ENCODE measurements around the gene WNT9B. TPM values are rescaled to one million over a fixed set of nuclear protein-coding genes. Genes with fewer than 3 reads are reported as not detected.

The WNT9B gene, protein sequence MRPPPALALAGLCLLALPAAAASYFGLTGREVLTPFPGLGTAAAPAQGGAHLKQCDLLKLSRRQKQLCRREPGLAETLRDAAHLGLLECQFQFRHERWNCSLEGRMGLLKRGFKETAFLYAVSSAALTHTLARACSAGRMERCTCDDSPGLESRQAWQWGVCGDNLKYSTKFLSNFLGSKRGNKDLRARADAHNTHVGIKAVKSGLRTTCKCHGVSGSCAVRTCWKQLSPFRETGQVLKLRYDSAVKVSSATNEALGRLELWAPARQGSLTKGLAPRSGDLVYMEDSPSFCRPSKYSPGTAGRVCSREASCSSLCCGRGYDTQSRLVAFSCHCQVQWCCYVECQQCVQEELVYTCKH
- total RNA-seq, result 0.42 TPM
- long read RNA-seq, result 0 reads

DNA sequence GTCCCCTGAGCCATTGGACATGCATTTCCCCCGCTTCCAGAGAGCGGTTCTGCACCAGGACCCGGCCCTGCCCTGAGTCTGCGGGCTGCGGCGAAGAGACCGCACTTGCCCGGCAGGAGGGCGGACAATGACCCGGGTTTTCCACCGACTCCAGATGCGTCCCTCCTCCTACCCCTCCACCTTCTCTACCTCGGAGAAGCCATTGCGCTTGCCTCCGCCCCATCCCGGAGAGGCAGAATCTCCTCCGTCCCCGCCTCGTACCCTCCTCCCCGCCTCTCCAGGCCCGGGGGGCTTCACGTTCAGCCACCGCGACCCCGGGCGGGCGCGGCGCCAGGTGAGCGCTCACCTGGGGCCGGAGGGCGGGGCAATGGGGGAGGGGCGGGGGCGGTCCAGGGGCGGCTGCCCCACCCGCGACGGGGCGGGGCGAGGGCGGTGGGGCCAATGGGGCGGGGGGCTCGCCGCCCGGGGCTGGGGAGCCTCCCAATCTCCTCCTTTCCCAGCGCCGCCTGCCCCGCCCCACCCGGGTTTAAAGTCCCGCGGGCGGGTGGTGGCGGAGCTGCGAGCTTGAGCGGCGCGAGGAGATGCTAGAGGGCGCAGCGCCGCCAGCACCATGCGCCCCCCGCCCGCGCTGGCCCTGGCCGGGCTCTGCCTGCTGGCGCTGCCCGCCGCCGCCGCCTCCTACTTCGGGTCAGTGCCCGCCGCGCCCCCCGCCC, at the start of gene WNT9B:
Gene WNT9B (plus strand): TSS at position 555 of the 713 bp plus-strand sequence. CDS start 56 bp downstream, at position 611.
- intact Hi-C loops (cut with micrococcal nuclease), result no loop called here
- DNase-seq (peak; percentile 38), ATAC-seq (peak; percentile 60)

DNA sequence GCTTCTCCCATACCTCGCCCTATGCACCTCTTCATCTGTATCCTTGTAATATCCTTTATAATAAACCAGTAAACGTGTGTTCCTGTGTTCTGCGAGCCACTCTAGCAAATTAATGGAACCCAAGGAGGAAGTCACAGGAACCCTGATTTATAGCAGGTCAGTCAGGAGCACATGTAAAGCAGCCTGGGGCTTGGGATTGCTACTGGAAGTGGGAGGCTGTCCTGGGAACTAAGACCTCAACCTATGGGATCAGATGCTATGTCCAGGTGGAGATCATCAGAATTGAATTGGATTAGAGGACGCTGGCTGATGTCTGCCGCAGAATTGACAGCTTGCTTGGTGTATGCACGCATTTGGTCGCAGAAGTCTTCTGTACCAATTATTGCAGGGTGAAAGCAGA, 48.6 kb upstream of the WNT9B start:
- intact Hi-C loops (cut with micrococcal nuclease), result no loop called here
- DNase-seq, result no peak
- no peak for ATAC-seq

DNA sequence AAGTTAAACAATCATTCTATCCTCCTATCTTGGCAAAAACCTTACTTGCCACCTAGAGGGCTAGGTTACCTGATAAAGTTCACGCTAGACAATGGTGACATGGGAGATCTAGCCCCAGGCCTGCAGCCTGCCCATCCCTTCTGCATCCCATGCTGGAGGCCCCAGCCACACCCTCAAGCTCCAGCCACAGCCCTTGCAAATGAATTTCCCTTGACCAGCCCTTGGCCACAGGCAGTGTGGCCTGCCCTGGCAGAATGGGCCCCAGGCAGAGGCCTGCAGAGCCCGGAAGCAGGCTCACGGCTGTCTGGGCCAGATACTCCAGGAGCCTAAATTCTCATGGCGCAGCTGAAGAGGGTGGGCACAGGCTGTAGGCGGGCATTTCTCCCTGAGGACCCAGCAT, 47.8 kb upstream of the WNT9B start:
- ATAC-seq, result no peak
- intact Hi-C loops (cut with micrococcal nuclease), result no loop called here

DNA sequence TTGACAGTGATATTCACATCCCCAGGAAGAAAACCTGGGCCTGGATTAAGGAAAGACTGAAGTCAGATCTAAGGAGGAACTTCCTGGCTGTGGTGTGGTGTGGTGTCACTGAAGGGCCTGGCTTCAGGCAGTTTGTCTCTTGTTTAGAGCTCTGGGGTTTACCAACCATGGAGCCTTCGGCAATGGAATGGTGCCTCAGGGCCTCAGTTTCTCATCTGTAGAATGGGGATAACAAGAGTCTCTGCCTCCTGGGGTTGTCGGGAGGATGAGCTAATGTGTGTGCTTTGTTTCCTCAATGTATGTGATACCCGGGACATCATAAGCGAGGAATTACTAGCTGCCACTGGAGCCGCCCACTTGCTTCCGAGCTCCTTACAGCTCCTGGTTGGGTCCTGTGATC, 45.6 kb upstream of the WNT9B start:
- intact Hi-C loops (cut with micrococcal nuclease), result no loop called here
- DNase-seq (no peak), ATAC-seq (no peak)

More for the DNA sequence above, 47.8 kb upstream of the WNT9B start:
- DNase-seq, result no peak

DNA sequence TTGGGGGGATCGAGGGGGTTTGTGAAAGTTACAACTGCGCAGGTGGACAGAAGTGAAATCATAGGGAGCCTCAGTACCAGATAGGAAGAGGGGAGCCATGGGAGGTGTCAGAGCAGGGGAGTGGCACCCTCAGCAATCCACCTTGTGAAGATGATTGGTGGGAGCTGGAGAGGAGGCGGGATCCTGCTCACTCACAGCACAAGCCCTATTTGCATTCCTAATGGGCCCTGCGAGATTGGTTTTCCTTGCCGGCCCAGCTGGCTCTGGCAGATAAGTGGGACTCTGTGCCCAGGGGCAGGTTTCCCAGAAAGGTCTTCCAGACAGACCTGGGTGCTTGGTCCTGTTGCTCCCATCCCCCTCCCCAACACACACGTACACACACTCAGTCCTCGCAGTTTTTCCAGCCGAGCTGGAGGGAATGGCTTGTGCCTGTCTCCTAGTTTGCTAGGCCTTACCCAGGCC, 42.2 kb upstream of the WNT9B start:
- ATAC-seq (no peak), DNase-seq (no peak)
- intact Hi-C loops (cut with micrococcal nuclease), result no loop called here

DNA sequence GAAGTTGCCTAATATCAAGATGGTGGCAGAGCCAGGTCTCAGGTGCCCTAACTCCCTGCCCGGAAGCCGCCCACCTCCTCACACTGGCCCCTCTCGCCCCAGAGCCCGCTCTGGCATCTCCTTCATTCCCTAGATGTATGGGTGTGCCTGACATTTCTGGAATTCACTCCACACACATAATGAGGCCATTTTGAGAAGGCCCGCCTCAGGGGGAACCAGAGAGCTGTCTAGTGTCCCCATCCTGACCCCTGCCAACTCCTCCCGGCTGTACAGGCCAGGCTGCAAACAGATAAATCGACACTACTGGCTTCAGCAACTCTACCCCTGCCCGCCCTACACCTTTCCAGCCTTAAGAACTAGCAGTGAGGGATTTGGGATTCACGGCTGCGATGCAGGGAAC, 40.5 kb upstream of the WNT9B start:
- intact Hi-C loops (cut with micrococcal nuclease), result no loop called here
- DNase-seq, result no peak
- ATAC-seq, result no peak

DNA sequence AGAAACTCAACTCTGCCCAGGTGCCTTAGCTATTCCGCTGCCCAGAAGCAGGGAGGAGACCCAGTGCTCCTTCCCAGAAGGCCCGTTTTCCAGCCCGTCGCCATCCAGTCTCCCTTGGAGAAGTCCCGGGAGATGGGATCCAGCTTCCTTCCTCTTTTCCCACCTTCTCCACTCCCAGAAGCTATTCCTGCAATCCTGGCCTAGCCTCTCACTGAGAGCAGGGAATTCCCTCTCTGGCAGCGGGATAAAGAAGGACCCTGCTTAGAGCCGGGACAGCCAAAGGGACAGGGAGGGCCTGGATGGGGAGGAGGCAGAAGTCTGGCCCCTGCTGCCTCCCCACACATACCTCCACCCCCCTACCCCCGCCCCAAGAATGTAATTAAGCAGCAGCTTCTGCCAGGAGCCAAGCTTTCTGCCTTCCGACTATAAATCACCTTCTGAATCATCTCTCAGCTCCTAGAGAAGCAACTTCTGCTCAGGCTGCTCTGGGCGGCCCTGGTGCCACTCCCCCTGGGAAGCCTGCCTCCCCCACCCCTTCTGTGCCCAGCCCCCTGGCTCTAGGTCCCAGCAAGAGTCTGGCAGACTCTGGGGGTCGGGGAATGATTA, 39.3 kb upstream of the WNT9B start:
- DNase-seq (no peak), ATAC-seq (no peak)
- intact Hi-C loops (cut with micrococcal nuclease), result no loop called here

DNA sequence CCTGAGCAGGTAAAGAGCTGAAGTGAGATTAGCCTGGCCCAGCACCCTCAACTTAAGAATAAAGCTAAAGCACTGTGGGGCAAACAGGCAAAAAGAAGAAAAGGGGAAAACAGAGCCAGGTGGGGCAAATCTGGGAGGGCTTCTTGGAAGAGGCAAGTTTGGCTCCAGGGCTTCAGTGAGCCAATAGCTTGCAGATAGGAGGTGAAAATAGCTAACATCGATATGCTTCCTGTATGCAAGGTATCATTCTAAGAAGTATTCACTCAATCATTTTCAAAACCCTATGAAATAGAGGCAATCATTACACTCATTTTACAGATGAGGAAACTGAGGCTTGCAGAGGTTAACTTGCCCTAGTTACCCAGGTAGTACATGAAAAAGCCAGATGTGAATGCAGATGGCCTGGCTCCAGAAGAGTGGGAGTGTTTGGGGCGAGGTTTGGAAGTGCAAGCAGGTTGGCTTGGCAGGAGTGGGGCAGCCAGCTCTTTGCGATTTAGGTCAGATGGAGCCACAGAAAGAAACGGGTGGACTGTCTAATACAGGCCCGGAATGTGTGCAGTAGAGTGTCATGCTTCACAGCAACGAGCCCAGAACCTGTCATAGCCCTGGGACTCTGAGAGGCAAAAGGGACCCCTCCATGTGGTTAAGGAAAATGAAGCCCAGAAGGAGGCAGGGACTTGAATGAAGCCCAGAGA, 38.6 kb upstream of the WNT9B start:
- intact Hi-C loops (cut with micrococcal nuclease), result no loop called here
- ATAC-seq, result no peak
- DNase-seq, result no peak

DNA sequence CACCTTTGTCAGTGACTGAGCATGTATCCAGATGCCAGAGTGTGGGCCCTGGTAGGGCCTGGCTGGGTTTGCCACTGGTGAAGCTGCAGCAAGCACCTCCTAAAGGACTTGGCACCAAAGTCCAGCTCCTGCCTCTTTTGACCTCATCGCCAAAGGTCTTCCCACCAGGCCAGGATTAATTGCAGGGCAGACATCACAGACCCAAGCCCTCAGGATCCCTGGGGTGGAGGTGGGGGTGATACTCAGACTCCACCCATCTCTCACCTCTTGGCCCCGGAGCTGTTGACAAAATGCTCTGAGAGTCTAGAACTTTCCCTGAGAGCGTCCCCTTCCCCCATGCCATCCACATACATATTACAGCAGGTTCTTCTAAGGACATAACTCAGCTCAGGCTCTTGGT, 37.5 kb upstream of the WNT9B start:
- ATAC-seq, result no peak
- no peak for DNase-seq
- intact Hi-C loops (cut with micrococcal nuclease), result no loop called here

DNA sequence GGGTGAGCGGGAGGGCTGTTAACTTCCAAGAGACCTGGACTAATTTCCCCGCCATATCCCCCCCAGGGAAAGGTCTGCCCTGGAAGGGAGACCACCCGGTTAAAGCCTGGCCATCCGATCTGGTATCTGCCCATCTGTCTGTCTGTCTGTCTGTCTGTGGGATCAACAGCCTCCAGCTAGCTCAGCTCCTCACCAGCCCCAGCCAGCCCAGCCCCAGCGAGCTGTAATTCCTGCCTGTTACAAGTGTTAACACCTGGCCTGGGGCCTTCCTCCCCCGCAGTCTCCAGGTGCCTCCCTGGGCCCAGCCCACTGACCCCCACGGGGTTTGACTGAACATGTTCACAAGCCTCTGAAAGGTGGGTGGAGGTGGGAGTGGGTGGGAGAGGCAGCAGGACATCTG, 36.9 kb upstream of the WNT9B start:
- DNase-seq (no peak), ATAC-seq (no peak)
- intact Hi-C loops (cut with micrococcal nuclease), result no loop called here

DNA sequence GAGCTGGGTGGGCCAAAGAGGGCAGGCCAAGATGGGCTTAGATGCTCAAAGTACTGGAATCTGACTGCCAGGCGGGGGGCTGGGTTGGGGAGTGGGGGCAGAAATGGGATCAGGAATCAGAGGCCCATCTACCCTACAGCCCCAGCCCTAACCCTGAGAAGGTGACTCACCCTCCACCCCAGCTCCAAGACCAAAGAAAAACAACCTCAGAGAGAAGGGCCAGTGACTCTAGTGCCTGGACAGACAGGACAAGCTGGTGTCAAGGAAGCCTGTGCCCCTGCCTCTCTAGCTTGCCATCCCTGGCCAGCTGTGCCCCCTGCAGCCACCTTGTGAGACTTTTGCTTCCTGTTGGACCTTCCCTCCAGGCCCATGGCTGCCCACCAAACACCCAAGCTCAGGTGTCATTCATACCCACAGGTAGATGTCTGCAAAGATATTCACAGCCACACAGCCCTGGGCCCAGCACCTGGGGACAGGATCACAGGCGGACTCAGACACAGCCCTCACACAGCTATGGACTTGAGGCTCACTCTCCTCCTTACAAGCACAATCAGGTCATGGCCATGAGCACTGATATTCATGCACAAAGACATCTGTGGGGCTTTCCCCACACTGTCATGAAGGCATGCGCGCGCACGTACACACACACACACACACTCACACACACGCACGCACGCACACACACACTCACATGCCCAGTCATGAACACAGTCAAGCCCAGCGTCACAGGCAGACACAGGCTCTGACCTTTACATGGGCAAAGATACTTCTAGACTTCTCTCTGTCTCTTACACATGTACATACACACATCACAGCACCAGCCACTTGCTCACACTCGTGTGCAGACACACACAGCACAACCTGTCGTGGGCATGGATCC, 35.7 kb upstream of the WNT9B start:
- intact Hi-C loops (cut with micrococcal nuclease), result no loop called here

DNA sequence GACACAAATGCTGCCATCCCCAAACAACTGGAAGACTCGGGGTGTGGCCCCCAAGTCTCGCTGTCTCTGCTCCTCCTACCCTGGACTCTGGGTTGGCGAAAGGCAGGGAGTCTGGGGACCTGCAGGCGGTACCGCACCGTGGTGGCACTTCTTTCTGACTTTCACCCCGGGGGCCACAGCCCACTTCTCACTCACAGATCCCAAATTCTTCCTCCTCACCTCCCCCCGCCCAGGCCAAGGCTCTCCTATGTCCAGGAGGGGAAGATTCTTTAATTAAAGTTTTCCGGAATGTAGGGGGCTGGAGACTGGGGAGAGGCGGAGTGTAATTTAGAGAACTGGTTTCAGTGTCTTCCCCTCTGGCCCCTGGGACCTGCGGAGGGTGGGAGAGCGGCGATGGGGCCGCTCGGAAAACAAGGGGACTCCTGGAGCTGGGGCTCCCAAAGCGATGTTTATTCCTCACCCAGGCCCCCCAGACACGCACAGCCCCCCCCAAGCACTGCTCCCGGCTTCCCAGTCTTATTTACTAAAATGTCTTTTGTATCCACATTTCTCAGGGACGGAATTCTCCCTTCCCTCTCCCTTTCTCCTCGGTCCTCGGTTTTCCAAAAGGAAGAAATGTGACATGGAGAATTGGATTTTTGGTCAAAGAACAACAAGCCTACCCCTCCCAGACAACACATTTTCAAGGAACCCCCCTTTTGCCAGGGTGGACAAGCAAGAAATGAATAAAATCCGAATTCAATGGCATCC, 34.1 kb upstream of the WNT9B start:
- DNase-seq, result no peak
- intact Hi-C loops (cut with micrococcal nuclease), result no loop called here
- ATAC-seq, result no peak

More for the DNA sequence above, 35.7 kb upstream of the WNT9B start:
- DNase-seq (no peak), ATAC-seq (no peak)

DNA sequence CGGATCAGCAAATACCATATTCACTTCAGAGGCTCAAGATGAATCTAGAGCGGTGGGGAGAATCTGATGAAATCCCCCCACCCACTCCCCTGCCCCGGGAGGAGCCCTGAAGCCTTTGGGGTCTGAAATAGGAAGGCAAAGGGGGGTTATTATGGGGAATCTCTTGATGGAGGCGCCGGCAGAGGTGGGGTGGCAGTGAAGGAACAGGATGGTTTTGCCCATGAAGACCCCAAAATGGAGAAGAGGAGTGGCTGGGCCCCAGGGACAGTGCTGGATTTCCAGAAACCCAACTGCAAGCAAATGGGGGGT, 33.5 kb upstream of the WNT9B start:
- ATAC-seq, result no peak
- no peak for DNase-seq
- intact Hi-C loops (cut with micrococcal nuclease), result no loop called here

DNA sequence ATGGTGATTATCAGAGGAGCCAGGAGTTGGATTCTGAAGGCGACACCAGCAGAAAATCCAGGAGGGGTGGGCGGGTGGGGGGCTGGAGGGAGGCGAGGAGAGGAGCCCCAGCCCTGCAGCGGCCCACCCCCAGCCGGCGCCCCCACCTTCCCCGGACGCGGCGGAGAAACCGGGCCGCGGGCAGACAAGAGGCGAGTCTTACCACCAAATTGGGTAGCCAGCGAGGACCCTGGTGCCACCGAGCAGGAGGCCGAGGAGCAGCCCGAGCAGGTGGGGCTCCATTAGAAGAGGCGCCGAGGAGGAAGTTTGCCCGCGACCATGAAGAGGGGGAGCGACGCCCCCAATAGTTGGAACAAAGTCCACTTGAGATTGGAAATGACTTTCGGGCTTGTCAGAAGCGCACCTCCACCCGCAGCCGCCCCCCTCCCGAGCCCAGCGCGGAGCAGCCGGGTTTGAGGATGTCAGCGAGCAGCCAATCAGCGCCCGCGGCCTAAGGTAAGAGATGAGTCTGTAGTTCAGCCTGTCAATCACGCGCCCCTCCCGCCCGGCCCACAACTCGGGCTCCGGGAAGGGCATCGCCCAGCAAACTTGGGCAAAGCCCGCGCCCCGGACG, 33.0 kb upstream of the WNT9B start, which contains the start of gene WNT3:
Gene WNT3 (minus strand): TSS at position 377 of the 613 bp plus-strand sequence. CDS start 95 bp downstream, at position 282.
- peak; percentile 44 for DNase-seq
- no peak for ATAC-seq
- intact Hi-C loops (cut with micrococcal nuclease), result no loop called here

DNA sequence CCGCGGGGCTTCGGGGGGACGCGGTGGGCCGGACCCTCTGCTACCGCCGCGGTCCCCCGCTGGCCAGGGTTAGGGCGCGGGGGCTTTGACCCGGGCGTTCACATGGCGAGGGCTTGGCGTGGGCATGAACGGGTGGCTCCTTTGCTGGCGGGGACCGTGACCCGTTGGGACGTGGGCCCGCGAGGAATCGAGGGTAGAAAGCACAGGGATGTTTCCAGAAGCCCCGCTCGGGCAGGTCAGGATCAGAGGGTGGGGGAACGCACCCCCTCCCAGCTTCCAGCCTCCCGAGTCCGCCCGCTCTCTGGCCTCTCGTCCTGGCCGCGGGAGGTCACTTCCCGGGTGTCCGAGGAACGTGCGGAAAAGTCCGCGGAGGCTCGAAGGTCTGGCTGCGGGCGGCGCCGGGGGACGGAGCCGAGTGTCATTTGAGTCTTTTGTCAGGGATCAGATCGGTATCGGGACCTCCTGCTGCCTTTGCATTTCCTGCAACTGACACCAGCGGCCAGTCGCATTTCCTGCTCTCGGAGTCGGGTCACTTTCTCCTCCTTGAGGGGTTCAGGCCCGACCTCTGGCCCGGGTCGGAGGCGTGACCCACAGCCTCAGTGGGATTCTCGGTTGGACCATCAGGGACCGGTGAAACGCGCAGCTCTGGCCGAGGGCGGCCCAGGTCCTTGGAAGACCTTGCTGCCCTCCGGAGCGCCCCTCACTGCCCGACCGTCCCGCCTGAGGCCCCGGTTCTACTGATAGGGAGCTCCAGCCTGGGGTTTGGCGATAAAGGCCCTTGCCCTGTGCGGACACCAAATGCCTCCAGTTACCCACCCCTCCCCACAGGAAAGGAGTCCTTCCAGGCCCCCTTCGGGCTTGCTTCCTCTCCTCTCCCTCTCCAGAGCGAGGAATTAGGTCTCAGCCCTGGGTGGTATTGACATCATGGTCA, 32.2 kb upstream of the WNT9B start:
- intact Hi-C loops (cut with micrococcal nuclease), result no loop called here
- ATAC-seq, result no peak
- no peak for DNase-seq

DNA sequence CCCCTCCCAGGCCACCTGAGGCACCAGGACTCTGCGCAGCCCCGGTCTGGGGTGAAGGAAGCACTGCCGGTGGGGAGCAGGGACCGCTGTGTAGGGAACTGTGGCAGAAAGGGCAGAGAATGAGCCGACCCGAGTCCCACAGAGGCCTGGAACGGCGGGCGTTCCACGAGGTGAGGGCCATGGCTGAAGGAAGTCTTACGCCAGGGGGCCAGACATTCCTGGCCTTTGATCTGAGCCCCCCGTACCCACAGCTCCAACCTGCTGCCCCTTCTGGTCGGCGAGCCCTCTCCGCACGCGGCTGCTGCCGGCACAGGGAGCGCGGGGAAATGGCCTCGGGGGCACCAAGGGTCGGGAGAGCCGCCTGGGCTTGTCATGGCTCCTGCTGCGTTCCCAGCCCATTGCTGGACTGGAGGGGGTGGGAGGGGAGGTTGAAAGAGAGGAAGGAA, 31.5 kb upstream of the WNT9B start:
- intact Hi-C loops (cut with micrococcal nuclease), result no loop called here
- DNase-seq, result no peak
- ATAC-seq, result no peak

Measured in left ventricle myocardium superior (tissue), 1 donor.